ENCODE measurements around the gene IL17C. TPM values are rescaled to one million over a fixed set of nuclear protein-coding genes. Genes with fewer than 3 reads are reported as not detected.

The IL17C gene
- total RNA-seq, 5 donors from 2014 or later (not counting 1 experiment from before 2014, with no cell fraction given), result 0.35 to 0.93 (median 0.39) TPM; not detected in 2

GRCh38 chr16:88669980-88670379 lies 31.6 kb downstream of the IL17C start:
- DNase-seq (no peak), ATAC-seq (replicated peaks in 1 of 4) (no peak)
- H3K27me3 Mint-ChIP-seq, result no peaks in the 10 kb centered on the region
- H3K4me3 Mint-ChIP-seq, result no peak overlapping the region
- H3K9me3 ChIP-seq, result no peaks in the 10 kb centered on the region
- CTCF ChIA-PET, result no interaction called here
- H3K4me1 ChIP-seq (ENCODE audit: control insufficient read depth in 1 of 2, extremely low read depth in 1 of 2, insufficient read depth in 2 of 2, low read length in 2 of 2), result no peaks in the 10 kb centered on the region
- no peaks in the 10 kb centered on the region for H3K9me3 Mint-ChIP-seq
- H3K4me3 ChIP-seq (ENCODE audit: control insufficient read depth in 1 of 2, extremely low read depth in 1 of 2, low read length in 1 of 2), result no peak overlapping the region
- no peaks in the 10 kb centered on the region for H3K27me3 ChIP-seq (replicated peaks in 1 of 2; ENCODE audit: control insufficient read depth in 2 of 2, extremely low read depth in 1 of 2, insufficient read depth in 2 of 2, low read length in 1 of 2)
- H3K36me3 ChIP-seq (ENCODE audit: control insufficient read depth in 2 of 2, extremely low read depth in 1 of 2, insufficient read depth in 1 of 2, low read length in 1 of 2), result peaks cover 4 to 7% of the 10 kb centered on the region in 2 donors
- H3K4me1 Mint-ChIP-seq, result peaks cover 0 to 4% (median 1%) of the 10 kb centered on the region in 3 donors
- H3K27ac ChIP-seq (ENCODE audit: low read length), result no peak overlapping the region
- POLR2A ChIA-PET, result interaction anchor here in 1 of 2 donors (0.5 kb wide), 1 partner anchor 10 kb away, joined by 14 read pairs; no protein-coding TSS in a partner anchor
- H3K27ac Mint-ChIP-seq, result no peak overlapping the region
- 95% methylated on average over 4 of the region's 10 CpGs for WGBS (ENCODE audit: insufficient coverage)
- peaks cover 3% of the 10 kb centered on the region for H3K36me3 Mint-ChIP-seq

GRCh38 chr16:88671806-88672205 lies 33.4 kb downstream of the IL17C start:
- H3K4me1 ChIP-seq (ENCODE audit: control insufficient read depth in 1 of 2, extremely low read depth in 1 of 2, insufficient read depth in 2 of 2, low read length in 2 of 2), result no peaks in the 10 kb centered on the region
- no peak overlapping the region for H3K4me3 ChIP-seq (ENCODE audit: control insufficient read depth in 1 of 2, extremely low read depth in 1 of 2, low read length in 1 of 2)
- Mint-ChIP-seq H3K27ac (no peak overlapping the region), H3K4me3 (no peak overlapping the region), H3K27me3 (no peaks in the 10 kb centered on the region), H3K36me3 (peaks cover 3% of the 10 kb centered on the region), H3K4me1 (no peaks in the 10 kb centered on the region), H3K9me3 (no peaks in the 10 kb centered on the region)
- H3K27ac ChIP-seq (ENCODE audit: low read length), result no peak overlapping the region
- DNase-seq (no peak), ATAC-seq (replicated peaks in 1 of 4) (no peak)
- no peaks in the 10 kb centered on the region for H3K27me3 ChIP-seq (replicated peaks in 1 of 2; ENCODE audit: control insufficient read depth in 2 of 2, extremely low read depth in 1 of 2, insufficient read depth in 2 of 2, low read length in 1 of 2)
- WGBS (ENCODE audit: insufficient coverage), result 90% methylated on average over 18 of the region's 23 CpGs
- CTCF ChIA-PET, result no interaction called here
- H3K9me3 ChIP-seq, result no peaks in the 10 kb centered on the region
- H3K36me3 ChIP-seq (ENCODE audit: control insufficient read depth in 2 of 2, extremely low read depth in 1 of 2, insufficient read depth in 1 of 2, low read length in 1 of 2), result peaks cover 15 to 19% of the 10 kb centered on the region in 2 donors
- POLR2A ChIA-PET, result interaction anchor here in 1 of 2 donors (0.5 kb wide), 1 partner anchor 23 kb away, joined by 4 read pairs; no protein-coding TSS in a partner anchor

GRCh38 chr16:88672776-88673175 lies 34.4 kb downstream of the IL17C start:
- DNase-seq (no peak), ATAC-seq (replicated peaks in 1 of 4) (no peak)
- H3K36me3 ChIP-seq (ENCODE audit: control insufficient read depth in 2 of 2, extremely low read depth in 1 of 2, insufficient read depth in 1 of 2, low read length in 1 of 2), result peaks cover 25 to 27% of the 10 kb centered on the region in 2 donors
- ChIA-PET POLR2A (no interaction called here), CTCF (interaction anchor here in 1 of 2 donors (0.7 kb wide), 1 partner anchor 87 kb away, joined by 3 read pairs; no protein-coding TSS in a partner anchor)
- H3K27me3 ChIP-seq (replicated peaks in 1 of 2; ENCODE audit: control insufficient read depth in 2 of 2, extremely low read depth in 1 of 2, insufficient read depth in 2 of 2, low read length in 1 of 2), result no peaks in the 10 kb centered on the region
- no peak overlapping the region for H3K27ac ChIP-seq (ENCODE audit: low read length)
- H3K9me3 Mint-ChIP-seq, result no peaks in the 10 kb centered on the region
- H3K9me3 ChIP-seq, result no peaks in the 10 kb centered on the region
- no peak overlapping the region for H3K27ac Mint-ChIP-seq
- H3K27me3 Mint-ChIP-seq, result no peaks in the 10 kb centered on the region
- H3K4me3 Mint-ChIP-seq, result no peak overlapping the region
- no peak overlapping the region for H3K4me3 ChIP-seq (ENCODE audit: control insufficient read depth in 1 of 2, extremely low read depth in 1 of 2, low read length in 1 of 2)
- H3K4me1 ChIP-seq (ENCODE audit: control insufficient read depth in 1 of 2, extremely low read depth in 1 of 2, insufficient read depth in 2 of 2, low read length in 2 of 2), result no peaks in the 10 kb centered on the region
- H3K36me3 Mint-ChIP-seq, result peaks cover 3% of the 10 kb centered on the region
- 92% methylated on average over 5 of the region's 11 CpGs for WGBS (ENCODE audit: insufficient coverage)
- no peaks in the 10 kb centered on the region for H3K4me1 Mint-ChIP-seq

GRCh38 chr16:88673716-88674379 lies 35.5 kb downstream of the IL17C start:
- Histone ChIP-seq H3K36me3 (ENCODE audit: control insufficient read depth in 2 of 2, extremely low read depth in 1 of 2, insufficient read depth in 1 of 2, low read length in 1 of 2) (peaks cover 29 to 36% of the 10 kb centered on the region in 2 donors), H3K4me1 (ENCODE audit: control insufficient read depth in 1 of 2, extremely low read depth in 1 of 2, insufficient read depth in 2 of 2, low read length in 2 of 2) (peaks cover 0 to 6% of the 10 kb centered on the region in 2 experiments), H3K27me3 (replicated peaks in 1 of 2; ENCODE audit: control insufficient read depth in 2 of 2, extremely low read depth in 1 of 2, insufficient read depth in 2 of 2, low read length in 1 of 2) (no peaks in the 10 kb centered on the region), H3K27ac (ENCODE audit: low read length) (no peak overlapping the region), H3K9me3 (no peaks in the 10 kb centered on the region), H3K4me3 (ENCODE audit: control insufficient read depth in 1 of 2, extremely low read depth in 1 of 2, low read length in 1 of 2) (no peak overlapping the region)
- no peak overlapping the region for H3K27ac Mint-ChIP-seq
- no peaks in the 10 kb centered on the region for H3K4me1 Mint-ChIP-seq
- no peak overlapping the region for H3K4me3 Mint-ChIP-seq
- CTCF ChIA-PET, result no interaction called here
- H3K27me3 Mint-ChIP-seq, result no peaks in the 10 kb centered on the region
- no peaks in the 10 kb centered on the region for H3K9me3 Mint-ChIP-seq
- ATAC-seq (replicated peaks in 1 of 4) (no peak), DNase-seq (no peak)
- POLR2A ChIA-PET, result no interaction called here
- WGBS (ENCODE audit: insufficient coverage), result 87% methylated on average over 9 of the region's 19 CpGs
- H3K36me3 Mint-ChIP-seq, result no peaks in the 10 kb centered on the region

GRCh38 chr16:88676502-88677242 lies 38.3 kb downstream of the IL17C start:
- 93% methylated on average over 13 of the region's 22 CpGs for WGBS (ENCODE audit: insufficient coverage)
- Histone ChIP-seq H3K4me3 (ENCODE audit: control insufficient read depth in 1 of 2, extremely low read depth in 1 of 2, low read length in 1 of 2) (no peak overlapping the region), H3K4me1 (ENCODE audit: control insufficient read depth in 1 of 2, extremely low read depth in 1 of 2, insufficient read depth in 2 of 2, low read length in 2 of 2) (peaks cover 10 to 25% of the 10 kb centered on the region in 2 experiments), H3K27ac (ENCODE audit: low read length) (no peak overlapping the region), H3K36me3 (ENCODE audit: control insufficient read depth in 2 of 2, extremely low read depth in 1 of 2, insufficient read depth in 1 of 2, low read length in 1 of 2) (peaks cover 35 to 52% of the 10 kb centered on the region in 2 donors), H3K9me3 (no peaks in the 10 kb centered on the region), H3K27me3 (replicated peaks in 1 of 2; ENCODE audit: control insufficient read depth in 2 of 2, extremely low read depth in 1 of 2, insufficient read depth in 2 of 2, low read length in 1 of 2) (no peaks in the 10 kb centered on the region)
- H3K4me1 Mint-ChIP-seq, result peaks cover 9 to 13% (median 12%) of the 10 kb centered on the region in 3 donors
- POLR2A ChIA-PET, result no interaction called here
- no peak for DNase-seq
- no peaks in the 10 kb centered on the region for H3K9me3 Mint-ChIP-seq
- H3K27me3 Mint-ChIP-seq, result no peaks in the 10 kb centered on the region
- CTCF ChIA-PET, result no interaction called here
- no peak for ATAC-seq (replicated peaks in 1 of 4)
- H3K27ac Mint-ChIP-seq, result no peak overlapping the region
- no peak overlapping the region for H3K4me3 Mint-ChIP-seq
- no peaks in the 10 kb centered on the region for H3K36me3 Mint-ChIP-seq

- Mint-ChIP-seq H3K27me3 (no peaks in the 10 kb centered on the region), H3K4me1 (peaks cover 19 to 22% (median 21%) of the 10 kb centered on the region in 3 donors), H3K9me3 (no peaks in the 10 kb centered on the region), H3K36me3 (no peaks in the 10 kb centered on the region), H3K27ac (no peak overlapping the region), H3K4me3 (no peak overlapping the region)
- Histone ChIP-seq H3K27ac (ENCODE audit: low read length) (no peak overlapping the region), H3K4me1 (ENCODE audit: control insufficient read depth in 1 of 2, extremely low read depth in 1 of 2, insufficient read depth in 2 of 2, low read length in 2 of 2) (peaks cover 11 to 34% of the 10 kb centered on the region in 2 experiments), H3K27me3 (replicated peaks in 1 of 2; ENCODE audit: control insufficient read depth in 2 of 2, extremely low read depth in 1 of 2, insufficient read depth in 2 of 2, low read length in 1 of 2) (no peaks in the 10 kb centered on the region), H3K9me3 (no peaks in the 10 kb centered on the region), H3K36me3 (ENCODE audit: control insufficient read depth in 2 of 2, extremely low read depth in 1 of 2, insufficient read depth in 1 of 2, low read length in 1 of 2) (peaks cover 32 to 52% of the 10 kb centered on the region in 2 donors), H3K4me3 (ENCODE audit: control insufficient read depth in 1 of 2, extremely low read depth in 1 of 2, low read length in 1 of 2) (no peak overlapping the region)
- ATAC-seq (replicated peaks in 1 of 4) (no peak), DNase-seq (no peak)
- ChIA-PET CTCF (no interaction called here), POLR2A (no interaction called here)
- WGBS (ENCODE audit: insufficient coverage), result 72% methylated on average over 10 of the region's 13 CpGs
These were observed 39.3 kb downstream of the IL17C start for GRCh38 chr16:88677721-88678120.
